Smooth muscle cell (in vitro differentiated cells): ENCODE data around the gene NLGN1. TPM values are rescaled to one million over a fixed set of nuclear protein-coding genes. Genes with fewer than 3 reads are reported as not detected.

ENCODE experiments used
- DNase-seq: peaks from one replicate; lab custom pipeline; 2025; ENCODE audit not compliant: unreplicated experiment; lab: John Stamatoyannopoulos, UW
- H2AFZ ChIP-seq: fragments of 200-600 bp; sonication (generic); 2 replicates; pipeline ENCODE4 v1.6.0; 2016; ENCODE audit warnings: antibody characterized with exemption, low read depth, mild to moderate bottlenecking
- H3F3A ChIP-seq: fragments of 200-600 bp; sonication (generic); 2 replicates; pipeline ENCODE4 v1.6.0; 2017; ENCODE audit warnings: antibody characterized with exemption, low read depth
- H3K27ac ChIP-seq: fragments of 200-600 bp; sonication (generic); 2 replicates; pipeline ENCODE4 v1.5.1; 2016; ENCODE audit warnings: low read depth, mild to moderate bottlenecking
- H3K27me3 ChIP-seq: fragments of 200-600 bp; sonication (generic); 2 replicates; pipeline ENCODE4 v1.6.1; 2016; ENCODE audit warnings: low read depth, mild to moderate bottlenecking
- H3K36me3 ChIP-seq: fragments of 200-600 bp; sonication (generic); 2 replicates; pipeline ENCODE4 v1.5.1; 2016; ENCODE audit warnings: low read depth
- H3K4me1 ChIP-seq: fragments of 200-600 bp; sonication (generic); 2 replicates; pipeline ENCODE4 v1.5.1; 2016; ENCODE audit warnings: low read depth
- H3K4me2 ChIP-seq: fragments of 200-600 bp; sonication (generic); 2 replicates; pipeline ENCODE4 v1.6.0; 2016; ENCODE audit warnings: mild to moderate bottlenecking
- H3K4me3 ChIP-seq: fragments of 200-600 bp; sonication (generic); 2 replicates; pipeline ENCODE4 v1.5.1; 2016; ENCODE audit warnings: mild to moderate bottlenecking
- H3K79me2 ChIP-seq: fragments of 200-600 bp; sonication (generic); 2 replicates; pipeline ENCODE4 v1.6.0; 2016; ENCODE audit warnings: low read depth, mild to moderate bottlenecking
- H3K9ac ChIP-seq: fragments of 200-600 bp; sonication (generic); 2 replicates; pipeline ENCODE4 v1.6.0; 2016; ENCODE audit warnings: low read depth
- H3K9me3 ChIP-seq: fragments of 200-600 bp; sonication (generic); replicated peaks from 2 replicates; pipeline ENCODE4 v1.5.1; 2016; ENCODE audit warnings: low read depth
- H4K20me1 ChIP-seq: fragments of 200-600 bp; sonication (generic); 2 replicates; pipeline ENCODE4 v1.6.0; 2016; ENCODE audit warnings: low read depth
- WGBS: methylation state at CpG from one replicate; pipeline ENCODE4 v1.1.7; 2016; ENCODE audit warnings: low lambda C conversion rate; 5-methylcytosine and 5-hydroxymethylcytosine counted together
- polyA plus RNA-seq: library from polyadenylated mRNA; unstranded; fragments of >200 nt; fragmentation: Nextera tagmentation; extraction: Ambion mirVana; gene quantifications from 2 replicates; pipeline ENCODE4 v1.2.1, GENCODE V29; 2016
- total RNA-seq: library from RNA; depleted of rRNA; stranded (reverse); fragments of >200 nt; gene quantifications from 2 replicates; pipeline ENCODE4 v1.2.3, GENCODE V29; 2014
- TF ChIP-seq, protein P1 (sequence below): fragments of 200-600 bp; sonication (generic); IDR thresholded peaks from 2 replicates; pipeline ENCODE4 v1.5.1; 2017; ENCODE audit warnings: borderline replicate concordance, mild to moderate bottlenecking, antibody characterized with exemption; ENCODE audit not compliant: insufficient read depth, poor library complexity, severe bottlenecking

NLGN1 gene
- total and polyA plus RNA-seq, 2 experiments from 2014 or later = 0.04 TPM; not detected in 1

DNA sequence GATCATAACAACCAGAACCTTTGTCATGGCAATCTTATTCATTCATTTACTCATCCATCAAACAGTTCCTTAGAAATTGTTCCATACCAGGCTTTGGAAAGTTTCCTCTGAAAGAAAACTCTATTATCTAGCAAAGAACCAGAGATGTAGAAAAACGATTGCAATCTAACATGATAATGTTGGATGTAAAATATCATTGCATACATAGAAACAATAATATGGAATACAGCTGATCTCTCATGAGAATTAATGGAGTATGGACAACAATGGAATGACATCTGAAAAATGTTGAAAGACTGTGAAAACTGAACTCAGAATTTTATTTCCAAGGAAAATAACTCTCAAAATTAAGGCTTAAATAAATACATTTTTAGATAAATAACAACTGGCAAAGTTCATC lies 665.4 kb downstream of the NLGN1 start:
- TF ChIP-seq, protein P1, sequence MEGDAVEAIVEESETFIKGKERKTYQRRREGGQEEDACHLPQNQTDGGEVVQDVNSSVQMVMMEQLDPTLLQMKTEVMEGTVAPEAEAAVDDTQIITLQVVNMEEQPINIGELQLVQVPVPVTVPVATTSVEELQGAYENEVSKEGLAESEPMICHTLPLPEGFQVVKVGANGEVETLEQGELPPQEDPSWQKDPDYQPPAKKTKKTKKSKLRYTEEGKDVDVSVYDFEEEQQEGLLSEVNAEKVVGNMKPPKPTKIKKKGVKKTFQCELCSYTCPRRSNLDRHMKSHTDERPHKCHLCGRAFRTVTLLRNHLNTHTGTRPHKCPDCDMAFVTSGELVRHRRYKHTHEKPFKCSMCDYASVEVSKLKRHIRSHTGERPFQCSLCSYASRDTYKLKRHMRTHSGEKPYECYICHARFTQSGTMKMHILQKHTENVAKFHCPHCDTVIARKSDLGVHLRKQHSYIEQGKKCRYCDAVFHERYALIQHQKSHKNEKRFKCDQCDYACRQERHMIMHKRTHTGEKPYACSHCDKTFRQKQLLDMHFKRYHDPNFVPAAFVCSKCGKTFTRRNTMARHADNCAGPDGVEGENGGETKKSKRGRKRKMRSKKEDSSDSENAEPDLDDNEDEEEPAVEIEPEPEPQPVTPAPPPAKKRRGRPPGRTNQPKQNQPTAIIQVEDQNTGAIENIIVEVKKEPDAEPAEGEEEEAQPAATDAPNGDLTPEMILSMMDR = no peak
- no peaks in the 10 kb centered on the region for H3K79me2 ChIP-seq
- no peak overlapping the region for H3K4me3 ChIP-seq
- H2AFZ ChIP-seq = no peak overlapping the region
- no peak overlapping the region for H3K4me2 ChIP-seq
- H3K9ac ChIP-seq = no peak overlapping the region
- H3K36me3 ChIP-seq = no peaks in the 10 kb centered on the region
- no peaks in the 10 kb centered on the region for H3K9me3 ChIP-seq
- no peaks in the 10 kb centered on the region for H3K4me1 ChIP-seq
- no peak for DNase-seq
- no peak overlapping the region for H3K27ac ChIP-seq
- no peaks in the 10 kb centered on the region for H3F3A ChIP-seq
- 90% methylated on average over 1 of the region's 1 CpG for WGBS
- H3K27me3 ChIP-seq = no peaks in the 10 kb centered on the region
- H4K20me1 ChIP-seq = no peaks in the 10 kb centered on the region

DNA sequence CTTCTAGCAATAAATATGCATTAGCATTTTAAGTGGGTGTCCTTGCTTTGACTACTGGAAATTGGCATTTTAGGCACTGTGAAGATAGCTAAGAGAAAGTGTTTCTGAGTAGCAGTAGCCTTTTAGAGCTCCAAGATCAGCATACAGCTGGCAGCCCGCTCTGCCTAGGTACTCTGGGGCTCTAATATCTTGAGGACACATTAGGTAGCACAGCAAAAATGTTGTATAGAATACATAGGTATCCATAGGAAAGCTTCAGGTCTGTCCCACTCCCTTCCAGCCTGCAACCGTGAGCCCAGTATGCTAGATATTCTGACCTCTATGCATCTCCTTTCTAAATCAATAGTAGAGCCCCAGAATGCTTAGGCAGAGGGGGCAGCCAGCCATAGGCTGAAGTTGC lies 670.5 kb downstream of the NLGN1 start:
- 81% methylated on average over 2 of the region's 2 CpGs for WGBS
- TF ChIP-seq, protein P1 = no peak
- Histone ChIP-seq H3K79me2 (no peaks in the 10 kb centered on the region), H3K4me3 (no peak overlapping the region), H3K4me1 (no peaks in the 10 kb centered on the region), H3K36me3 (no peaks in the 10 kb centered on the region), H3K4me2 (no peak overlapping the region), H2AFZ (no peak overlapping the region), H3K27me3 (no peaks in the 10 kb centered on the region), H4K20me1 (no peaks in the 10 kb centered on the region), H3K9me3 (no peaks in the 10 kb centered on the region), H3K9ac (no peak overlapping the region), H3F3A (no peaks in the 10 kb centered on the region), H3K27ac (no peak overlapping the region)
- DNase-seq = no peak

DNA sequence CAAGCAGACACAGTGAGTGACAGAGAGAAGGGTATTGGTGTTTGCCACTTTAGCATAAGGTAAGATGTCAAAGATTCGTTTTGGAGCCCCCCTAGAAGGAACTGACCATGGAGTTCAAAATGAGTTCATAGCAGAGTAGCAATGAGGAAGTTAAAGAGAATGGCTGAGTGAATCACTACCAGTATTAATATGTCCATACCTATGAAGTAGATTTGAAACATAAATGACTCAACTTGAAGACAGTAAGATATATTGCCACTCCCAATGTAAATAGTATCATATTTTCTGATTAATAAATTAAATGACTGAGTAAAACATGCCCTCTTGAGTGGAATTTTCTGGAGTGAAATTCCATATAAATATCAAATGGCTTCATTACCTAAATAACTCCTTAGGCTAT lies 675.1 kb downstream of the NLGN1 start:
- 44% methylated on average over 1 of the region's 1 CpG for WGBS
- TF ChIP-seq, protein P1 = no peak
- Histone ChIP-seq H3K36me3 (no peaks in the 10 kb centered on the region), H3K9ac (no peak overlapping the region), H3K27me3 (no peaks in the 10 kb centered on the region), H3F3A (no peaks in the 10 kb centered on the region), H3K9me3 (no peaks in the 10 kb centered on the region), H2AFZ (no peak overlapping the region), H3K79me2 (no peaks in the 10 kb centered on the region), H3K27ac (no peak overlapping the region), H3K4me3 (no peak overlapping the region), H3K4me1 (no peaks in the 10 kb centered on the region), H4K20me1 (no peaks in the 10 kb centered on the region), H3K4me2 (no peak overlapping the region)
- DNase-seq = no peak

DNA sequence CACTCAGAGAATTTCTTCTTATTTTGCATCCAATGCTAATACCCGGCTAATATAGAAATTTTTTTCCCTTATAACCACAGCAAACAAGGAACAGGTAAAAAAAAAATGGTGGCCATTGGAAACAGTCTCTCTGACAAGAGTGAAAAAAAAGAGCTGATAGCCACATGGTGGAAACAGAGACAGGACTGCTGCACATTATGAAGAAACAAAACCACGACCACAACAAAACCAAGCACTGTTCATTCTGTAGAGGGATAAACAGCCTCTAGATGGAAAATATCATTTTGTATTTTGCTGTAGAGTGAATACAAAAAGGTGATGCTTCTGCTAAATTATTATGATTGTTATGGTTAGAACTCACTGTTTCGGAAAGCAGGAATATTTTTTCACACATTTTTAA lies 686.2 kb downstream of the NLGN1 start:
- WGBS = 88% methylated on average over 3 of the region's 3 CpGs
- no peaks in the 10 kb centered on the region for H3K79me2 ChIP-seq
- no peak overlapping the region for H3K27ac ChIP-seq
- no peaks in the 10 kb centered on the region for H3K4me1 ChIP-seq
- no peak for DNase-seq
- TF ChIP-seq, protein P1 = no peak
- H3K27me3 ChIP-seq = no peaks in the 10 kb centered on the region
- no peaks in the 10 kb centered on the region for H3K36me3 ChIP-seq
- no peak overlapping the region for H2AFZ ChIP-seq
- H3K9me3 ChIP-seq = no peaks in the 10 kb centered on the region
- H3K4me3 ChIP-seq = no peak overlapping the region
- H3K4me2 ChIP-seq = no peak overlapping the region
- H4K20me1 ChIP-seq = no peaks in the 10 kb centered on the region
- no peak overlapping the region for H3K9ac ChIP-seq
- no peaks in the 10 kb centered on the region for H3F3A ChIP-seq
